ENCODE measurements around the gene CHRNB4. TPM values are rescaled to one million over a fixed set of nuclear protein-coding genes. Genes with fewer than 3 reads are reported as not detected.

The CHRNB4 gene
- total RNA-seq, 1 experiment from 2014 or later = 0.13 TPM

DNA sequence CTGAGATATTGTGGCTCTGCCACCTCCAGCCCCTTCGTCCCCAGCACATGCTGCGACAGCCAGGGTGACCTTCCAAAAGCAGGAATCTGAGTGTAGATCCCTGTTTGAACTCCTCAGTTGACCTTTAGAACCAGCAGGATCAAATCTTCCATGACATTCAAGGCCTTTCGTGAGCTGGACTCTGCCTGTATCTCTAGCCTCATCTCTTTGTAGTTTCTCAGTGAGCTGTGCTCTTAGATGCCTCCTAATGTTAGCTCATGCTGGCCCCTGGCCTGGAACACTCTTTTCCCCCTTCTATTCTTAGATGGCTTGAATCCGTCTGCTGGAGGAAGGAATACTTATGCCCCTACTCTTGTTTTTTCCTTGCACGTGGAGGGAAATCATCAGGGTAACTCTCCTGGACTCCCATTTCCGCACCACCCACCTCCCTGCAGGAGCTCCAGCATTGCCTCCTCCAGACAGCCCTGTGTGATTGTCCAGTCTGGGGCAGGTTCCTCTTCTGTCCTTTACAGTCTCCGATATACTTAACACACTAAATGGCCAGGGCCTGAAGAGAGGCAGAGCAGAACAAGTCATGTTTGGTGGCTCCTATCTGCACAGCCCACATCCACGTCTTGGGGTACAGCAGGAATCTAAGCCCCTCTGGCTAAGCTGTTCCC, 26.7 kb upstream of the CHRNB4 start:
- Histone ChIP-seq H3K27ac (no peak overlapping the region), H3K4me3 (no peak overlapping the region), H2AFZ (no peak overlapping the region), H3K4me1 (replicated peaks; ENCODE audit: insufficient read depth) (peaks cover 18% of the 10 kb centered on the region), H3F3A (ENCODE audit: insufficient read depth, low read depth) (0 out of 2 replicates have a peak, but pooled peaks cover 5% of the 10 kb centered on the region), H3K27me3 (ENCODE audit: insufficient read depth, low read depth) (no peaks in the 10 kb centered on the region), H4K20me1 (ENCODE audit: insufficient read depth) (no peaks in the 10 kb centered on the region), H3K9me3 (ENCODE audit: insufficient read depth, low read depth) (no peaks in the 10 kb centered on the region), H3K79me2 (ENCODE audit: low read depth) (no peaks in the 10 kb centered on the region), H3K4me2 (peak overlapping the region; percentile 29; the same call in 1 of the 2 replicates), H3K9me2 (ENCODE audit: insufficient read depth) (no peaks in the 10 kb centered on the region), H3K36me3 (ENCODE audit: low read depth) (no peaks in the 10 kb centered on the region)
- no TSS peak for BruUV-seq (replicated peaks)
- intact Hi-C loops (cut with micrococcal nuclease; ENCODE audit: unreplicated experiment) = no loop called here
- DNase-seq = no peak
- ChIA-PET CTCF (no interaction called here), POLR2A (ENCODE audit: unreplicated experiment) (no interaction called here)
- TF ChIP-seq EZH2 (IDR thresholded peaks at IDR 0.05; ENCODE audit: low read depth) = no peak
- TF ChIP-seq, protein P1, sequence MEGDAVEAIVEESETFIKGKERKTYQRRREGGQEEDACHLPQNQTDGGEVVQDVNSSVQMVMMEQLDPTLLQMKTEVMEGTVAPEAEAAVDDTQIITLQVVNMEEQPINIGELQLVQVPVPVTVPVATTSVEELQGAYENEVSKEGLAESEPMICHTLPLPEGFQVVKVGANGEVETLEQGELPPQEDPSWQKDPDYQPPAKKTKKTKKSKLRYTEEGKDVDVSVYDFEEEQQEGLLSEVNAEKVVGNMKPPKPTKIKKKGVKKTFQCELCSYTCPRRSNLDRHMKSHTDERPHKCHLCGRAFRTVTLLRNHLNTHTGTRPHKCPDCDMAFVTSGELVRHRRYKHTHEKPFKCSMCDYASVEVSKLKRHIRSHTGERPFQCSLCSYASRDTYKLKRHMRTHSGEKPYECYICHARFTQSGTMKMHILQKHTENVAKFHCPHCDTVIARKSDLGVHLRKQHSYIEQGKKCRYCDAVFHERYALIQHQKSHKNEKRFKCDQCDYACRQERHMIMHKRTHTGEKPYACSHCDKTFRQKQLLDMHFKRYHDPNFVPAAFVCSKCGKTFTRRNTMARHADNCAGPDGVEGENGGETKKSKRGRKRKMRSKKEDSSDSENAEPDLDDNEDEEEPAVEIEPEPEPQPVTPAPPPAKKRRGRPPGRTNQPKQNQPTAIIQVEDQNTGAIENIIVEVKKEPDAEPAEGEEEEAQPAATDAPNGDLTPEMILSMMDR (conservative IDR thresholded peaks at IDR 0.05) = no peak

DNA sequence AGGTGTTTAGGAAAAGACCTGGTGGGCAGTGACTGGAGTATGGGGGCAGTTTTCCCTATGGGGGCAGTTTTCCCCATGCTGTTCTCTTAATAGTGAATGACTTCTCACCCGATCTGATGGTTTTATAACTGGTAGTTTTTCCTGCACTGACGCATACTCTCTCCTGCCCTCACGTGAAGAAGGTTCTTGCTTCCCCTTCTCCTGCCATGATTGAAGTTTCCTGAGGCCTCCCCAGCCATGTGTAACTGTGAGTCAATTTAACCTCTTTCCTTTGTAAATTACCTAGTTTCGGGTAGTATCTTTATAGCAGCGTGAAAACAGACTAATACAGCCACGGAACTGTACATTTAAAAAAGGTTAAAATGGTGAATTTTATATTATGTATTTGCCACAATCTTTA, 25.0 kb upstream of the CHRNB4 start:
- H3K36me3 ChIP-seq (ENCODE audit: low read depth) = no peaks in the 10 kb centered on the region
- no peak overlapping the region for H2AFZ ChIP-seq
- H3K27ac ChIP-seq = no peak overlapping the region
- H3K27me3 ChIP-seq (ENCODE audit: insufficient read depth, low read depth) = no peaks in the 10 kb centered on the region
- H3K9me2 ChIP-seq (ENCODE audit: insufficient read depth) = no peaks in the 10 kb centered on the region
- TF ChIP-seq, protein P1 (conservative IDR thresholded peaks at IDR 0.05) = no peak
- TF ChIP-seq EZH2 (IDR thresholded peaks at IDR 0.05; ENCODE audit: low read depth) = no peak
- no peaks in the 10 kb centered on the region for H4K20me1 ChIP-seq (ENCODE audit: insufficient read depth)
- CTCF ChIA-PET = no interaction called here
- no peak overlapping the region for H3K4me2 ChIP-seq
- no peaks in the 10 kb centered on the region for H3K79me2 ChIP-seq (ENCODE audit: low read depth)
- H3K4me3 ChIP-seq = no peak overlapping the region
- H3K4me1 ChIP-seq (replicated peaks; ENCODE audit: insufficient read depth) = peaks cover 20% of the 10 kb centered on the region
- 0 out of 2 replicates have a peak, but pooled peaks cover 5% of the 10 kb centered on the region for H3F3A ChIP-seq (ENCODE audit: insufficient read depth, low read depth)
- intact Hi-C loops (cut with micrococcal nuclease; ENCODE audit: unreplicated experiment) = no loop called here
- no TSS peak for BruUV-seq (replicated peaks)
- DNase-seq = no peak
- POLR2A ChIA-PET (ENCODE audit: unreplicated experiment) = no interaction called here
- no peaks in the 10 kb centered on the region for H3K9me3 ChIP-seq (ENCODE audit: insufficient read depth, low read depth)

DNA sequence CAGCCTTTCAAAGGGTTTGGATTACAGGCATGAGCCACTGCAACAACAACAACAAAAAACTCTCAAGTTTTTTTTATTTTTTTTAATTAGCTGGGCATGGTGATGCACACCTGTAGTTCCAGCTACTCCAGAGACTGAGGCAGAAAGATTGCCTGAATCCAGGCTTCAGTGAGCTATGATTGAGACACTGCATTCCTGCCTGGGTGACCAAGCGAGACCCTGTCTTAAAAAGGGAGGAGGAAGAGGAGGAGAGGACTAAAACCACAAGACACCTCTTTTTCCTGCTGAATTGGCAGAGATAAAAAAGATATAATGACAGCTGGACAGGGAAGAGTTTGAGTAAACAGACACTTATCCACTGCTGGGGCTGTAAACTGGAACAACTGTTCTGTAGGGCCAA, 22.7 kb upstream of the CHRNB4 start:
- Histone ChIP-seq H4K20me1 (ENCODE audit: insufficient read depth) (no peaks in the 10 kb centered on the region), H3F3A (ENCODE audit: insufficient read depth, low read depth) (0 out of 2 replicates have a peak, but pooled peaks cover 5% of the 10 kb centered on the region), H3K79me2 (ENCODE audit: low read depth) (no peaks in the 10 kb centered on the region), H3K4me2 (peak overlapping the region; percentile 36), H3K4me3 (no peak overlapping the region), H3K4me1 (replicated peaks; ENCODE audit: insufficient read depth) (peaks cover 13% of the 10 kb centered on the region), H3K27ac (peak overlapping the region; percentile 50), H3K9me2 (ENCODE audit: insufficient read depth) (no peaks in the 10 kb centered on the region), H3K36me3 (ENCODE audit: low read depth) (no peaks in the 10 kb centered on the region), H3K27me3 (ENCODE audit: insufficient read depth, low read depth) (no peaks in the 10 kb centered on the region), H2AFZ (no peak overlapping the region), H3K9me3 (ENCODE audit: insufficient read depth, low read depth) (no peaks in the 10 kb centered on the region)
- ChIA-PET POLR2A (ENCODE audit: unreplicated experiment) (interaction anchor here (0.6 kb wide), 1 partner anchor 361 kb away, joined by 3 read pairs; no protein-coding TSS in a partner anchor), CTCF (no interaction called here)
- intact Hi-C loops (cut with micrococcal nuclease; ENCODE audit: unreplicated experiment) = no loop called here
- BruUV-seq (replicated peaks) = no TSS peak
- DNase-seq = peak in 1 of 2 experiments; percentile 13
- no peak for TF ChIP-seq EZH2 (IDR thresholded peaks at IDR 0.05; ENCODE audit: low read depth)
- TF ChIP-seq, protein P1 (conservative IDR thresholded peaks at IDR 0.05) = no peak
